BJ (cell line): Measurements from ENCODE around the gene PLA1A. TPM values are rescaled to one million over a fixed set of nuclear protein-coding genes. Genes with fewer than 3 reads are reported as not detected.

ENCODE experiments used
- CTCF ChIA-PET: fragments of 350-600 bp; formaldehyde crosslinking; extraction: SDS; loops from one replicate; lab custom pipeline; 2021; ENCODE audit warnings: antibody characterized with exemption, inconsistent platforms; lab: Yijun Ruan, JAX
- POLR2A ChIA-PET: fragments of 300-600 bp; sonication (Branson Sonifier 250); formaldehyde crosslinking; extraction: SDS; loops from one replicate; lab custom pipeline; 2021; ENCODE audit warnings: antibody characterized with exemption; lab: Charles Lee
- DNase-seq: peaks from one replicate; pipeline ENCODE4 v3.0.0-alpha.2; 2011; ENCODE audit warnings: low read depth
- H3K27me3 ChIP-seq: 2 replicates; pipeline ENCODE4 v1.6.0; 2011; ENCODE audit warnings: low read length; ENCODE audit not compliant: control insufficient read depth, insufficient read depth
- H3K36me3 ChIP-seq: 2 replicates; pipeline ENCODE4 v1.5.1; 2011; ENCODE audit warnings: low read length; ENCODE audit not compliant: control insufficient read depth, insufficient read depth
- H3K4me3 ChIP-seq: 2 replicates; pipeline ENCODE4 v1.5.1; 2011; ENCODE audit warnings: low read depth, mild to moderate bottlenecking, control low read depth, low read length
- CTCF ChIP-seq: IDR thresholded peaks from 2 replicates; pipeline ENCODE4 v1.5.1; 2011; ENCODE audit warnings: low read depth, mild to moderate bottlenecking, control low read depth, inconsistent platforms, low read length, moderate library complexity; ENCODE audit not compliant: insufficient read depth
- polyA plus RNA-seq: library from polyadenylated mRNA; depleted of rRNA; stranded (reverse); fragments of >200 nt; gene quantifications from 2 replicates; pipeline ENCODE4 v1.2.3, GENCODE V29; 2011

PLA1A gene
- polyA plus RNA-seq, 1 experiment = not detected

GRCh38 chr3:119664850-119665379, 67.2 kb downstream of the PLA1A start:
- Histone ChIP-seq H3K27me3 (no peaks in the 10 kb centered on the region), H3K4me3 (no peak overlapping the region), H3K36me3 (no peaks in the 10 kb centered on the region)
- ChIA-PET CTCF (interaction anchor here (1.0 to 1.4 kb wide), 4 partner anchors 8 to 17 kb away, joined by 3 to 4 read pairs (median 4); no protein-coding TSS in a partner anchor), POLR2A (no interaction called here)
- TF ChIP-seq CTCF = no peak
- no peak for DNase-seq

DNA sequence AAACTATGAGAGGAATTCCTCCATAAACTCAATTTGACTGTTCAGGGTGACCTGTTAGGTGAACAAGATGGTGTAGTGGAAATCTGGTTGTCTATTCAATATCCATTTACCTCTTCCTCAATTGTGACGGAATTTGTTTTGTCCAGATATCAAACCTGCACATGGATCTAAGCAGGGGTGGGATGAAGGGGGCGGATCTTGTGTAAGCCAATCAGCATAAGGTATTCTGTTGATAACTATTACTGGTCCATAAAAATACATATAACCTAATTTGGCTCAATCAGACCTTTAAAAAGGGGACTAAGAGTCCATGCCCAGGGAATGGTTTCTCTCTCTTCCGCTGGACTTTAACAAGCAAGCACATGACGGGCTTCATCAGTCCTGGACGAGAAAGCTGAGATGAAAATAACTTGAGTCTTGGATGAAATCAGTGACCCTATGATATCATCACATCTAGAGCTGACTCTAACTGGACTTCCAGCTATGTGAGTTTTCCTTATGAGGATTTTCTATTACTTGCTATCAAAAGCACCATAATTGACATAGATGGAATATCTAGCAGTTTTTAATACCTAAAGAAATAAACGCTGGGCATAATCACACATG, 68.4 kb downstream of the PLA1A start:
- DNase-seq = no peak
- ChIA-PET CTCF (interaction anchor here (1.0 kb wide), 1 partner anchor 15 kb away, joined by 3 read pairs; no protein-coding TSS in a partner anchor), POLR2A (no interaction called here)
- H3K36me3 ChIP-seq = no peaks in the 10 kb centered on the region
- TF ChIP-seq CTCF = no peak
- H3K27me3 ChIP-seq = no peaks in the 10 kb centered on the region
- no peak overlapping the region for H3K4me3 ChIP-seq

DNA sequence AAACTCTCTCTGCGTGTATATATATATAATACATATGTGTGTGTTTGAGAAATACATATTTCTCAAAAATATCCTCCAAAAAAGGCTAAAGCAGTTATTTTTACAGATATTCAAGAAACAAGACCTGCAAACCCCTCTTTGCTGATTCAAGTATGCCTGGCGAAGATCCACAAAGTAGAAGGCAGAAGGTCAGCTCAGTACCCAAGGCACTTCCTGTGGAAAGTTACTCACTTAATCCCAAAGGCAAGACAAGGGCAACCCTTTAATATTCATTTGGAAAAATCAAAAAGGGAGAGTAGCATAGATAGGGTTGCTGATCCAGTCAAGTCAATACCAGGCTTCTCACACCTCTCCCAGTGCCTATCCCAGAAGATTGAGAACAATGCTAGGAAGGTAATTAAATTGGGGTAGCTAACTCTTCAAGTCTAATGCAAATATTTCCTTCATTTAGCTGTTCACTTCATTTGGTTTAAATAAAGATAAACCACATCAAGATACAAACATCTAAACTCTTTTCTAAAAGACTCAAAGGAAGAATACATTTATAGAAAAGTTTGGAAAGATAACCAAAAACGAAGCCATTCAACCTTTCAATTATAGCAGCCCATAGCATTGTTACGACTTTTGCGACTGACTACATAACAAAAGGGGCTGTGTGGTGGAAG, 72.4 kb downstream of the PLA1A start:
- no peaks in the 10 kb centered on the region for H3K27me3 ChIP-seq
- ChIA-PET POLR2A (no interaction called here), CTCF (no interaction called here)
- DNase-seq = no peak
- H3K36me3 ChIP-seq = peaks cover 1% of the 10 kb centered on the region
- no peak for TF ChIP-seq CTCF
- no peak overlapping the region for H3K4me3 ChIP-seq

DNA sequence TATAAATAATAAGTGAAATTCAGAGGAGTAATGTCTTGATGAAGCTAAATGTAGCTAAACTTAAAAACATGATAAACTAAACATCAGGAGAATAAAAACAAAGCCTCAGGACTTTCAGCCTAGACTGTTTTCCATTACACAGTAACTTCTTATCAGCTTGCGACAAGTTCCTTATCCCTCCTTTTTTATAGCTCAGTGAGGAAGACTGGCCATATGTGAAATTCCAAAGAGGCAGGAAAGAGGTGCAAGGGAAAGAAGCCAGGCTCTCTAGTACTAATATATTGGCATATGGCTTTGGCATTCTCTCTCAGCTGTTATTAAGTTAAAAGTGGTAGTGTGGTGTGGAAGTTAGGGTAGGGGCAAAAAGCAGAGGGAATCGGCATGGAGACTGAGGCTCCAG, 75.1 kb downstream of the PLA1A start:
- DNase-seq = no peak
- TF ChIP-seq CTCF = no peak
- CTCF ChIA-PET = interaction anchor here (0.7 to 1.5 kb wide), 4 partner anchors 8 to 23 kb away, joined by 3 to 7 read pairs (median 4); no protein-coding TSS in a partner anchor

DNA sequence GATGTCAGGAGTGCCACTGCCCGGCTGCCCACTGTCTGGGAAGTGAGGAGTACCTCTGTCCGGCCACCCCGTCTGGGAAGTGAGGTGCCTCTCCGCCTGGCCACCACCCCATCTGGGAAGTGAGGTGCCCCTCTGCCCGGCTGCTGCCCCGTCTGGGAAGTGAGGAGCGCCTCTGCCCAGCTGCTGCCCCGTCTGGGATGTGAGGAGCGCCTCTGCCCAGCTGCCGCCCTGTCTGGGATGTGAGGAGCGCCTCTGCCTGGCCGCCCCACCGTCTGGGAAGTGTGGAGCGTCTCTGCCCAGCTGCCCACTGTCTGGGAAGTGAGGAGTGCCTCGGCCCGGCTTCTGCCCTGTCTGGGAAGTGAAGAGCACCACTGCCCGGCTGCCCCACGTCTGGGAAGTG, 76.2 kb downstream of the PLA1A start:
- no peak for TF ChIP-seq CTCF
- Histone ChIP-seq H3K36me3 (peaks cover 1% of the 10 kb centered on the region), H3K27me3 (no peaks in the 10 kb centered on the region), H3K4me3 (no peak overlapping the region)
- DNase-seq = no peak
- ChIA-PET CTCF (no interaction called here), POLR2A (no interaction called here)

More for the DNA sequence above, 75.1 kb downstream of the PLA1A start:
- Histone ChIP-seq H3K27me3 (no peaks in the 10 kb centered on the region), H3K4me3 (no peak overlapping the region), H3K36me3 (peaks cover 1% of the 10 kb centered on the region)
- POLR2A ChIA-PET = interaction anchor here (1.0 kb wide), 1 partner anchor 362 kb away, joined by 3 read pairs; no protein-coding TSS in a partner anchor
